Kidney epithelial cell (primary cell): ENCODE data around the gene OBSCN. TPM values are rescaled to one million over a fixed set of nuclear protein-coding genes. Genes with fewer than 3 reads are reported as not detected.

Source experiments
- DNase-seq: peaks from one replicate; pipeline ENCODE4 v3.0.0-alpha.2; 2010; ENCODE audit warnings: low read depth
- H3K27me3 ChIP-seq: 2 replicates; pipeline ENCODE4 v1.6.0; 2011; ENCODE audit warnings: low read length; ENCODE audit not compliant: control insufficient read depth, insufficient read depth
- H3K36me3 ChIP-seq: 2 replicates; pipeline ENCODE4 v1.5.1; 2011; ENCODE audit warnings: low read length; ENCODE audit not compliant: control insufficient read depth, insufficient read depth
- H3K4me3 ChIP-seq: 2 replicates; pipeline ENCODE4 v1.5.1; 2011; ENCODE audit warnings: low read depth, mild to moderate bottlenecking, control low read depth, low read length
- total RNA-seq: library from RNA; depleted of rRNA; stranded (reverse); fragments of >200 nt; gene quantifications from 2 replicates; pipeline ENCODE4 v1.2.3, GENCODE V29; 2015
- TF ChIP-seq, protein P1 (sequence below): IDR thresholded peaks from 2 replicates; pipeline ENCODE4 v1.5.1; 2011; ENCODE audit warnings: mild to moderate bottlenecking, moderate library complexity, low read length, control low read depth, inconsistent platforms; ENCODE audit not compliant: insufficient read depth, poor library complexity, severe bottlenecking

The OBSCN gene
- total RNA-seq, 1 donor from 2014 or later = 13.5 TPM

DNA sequence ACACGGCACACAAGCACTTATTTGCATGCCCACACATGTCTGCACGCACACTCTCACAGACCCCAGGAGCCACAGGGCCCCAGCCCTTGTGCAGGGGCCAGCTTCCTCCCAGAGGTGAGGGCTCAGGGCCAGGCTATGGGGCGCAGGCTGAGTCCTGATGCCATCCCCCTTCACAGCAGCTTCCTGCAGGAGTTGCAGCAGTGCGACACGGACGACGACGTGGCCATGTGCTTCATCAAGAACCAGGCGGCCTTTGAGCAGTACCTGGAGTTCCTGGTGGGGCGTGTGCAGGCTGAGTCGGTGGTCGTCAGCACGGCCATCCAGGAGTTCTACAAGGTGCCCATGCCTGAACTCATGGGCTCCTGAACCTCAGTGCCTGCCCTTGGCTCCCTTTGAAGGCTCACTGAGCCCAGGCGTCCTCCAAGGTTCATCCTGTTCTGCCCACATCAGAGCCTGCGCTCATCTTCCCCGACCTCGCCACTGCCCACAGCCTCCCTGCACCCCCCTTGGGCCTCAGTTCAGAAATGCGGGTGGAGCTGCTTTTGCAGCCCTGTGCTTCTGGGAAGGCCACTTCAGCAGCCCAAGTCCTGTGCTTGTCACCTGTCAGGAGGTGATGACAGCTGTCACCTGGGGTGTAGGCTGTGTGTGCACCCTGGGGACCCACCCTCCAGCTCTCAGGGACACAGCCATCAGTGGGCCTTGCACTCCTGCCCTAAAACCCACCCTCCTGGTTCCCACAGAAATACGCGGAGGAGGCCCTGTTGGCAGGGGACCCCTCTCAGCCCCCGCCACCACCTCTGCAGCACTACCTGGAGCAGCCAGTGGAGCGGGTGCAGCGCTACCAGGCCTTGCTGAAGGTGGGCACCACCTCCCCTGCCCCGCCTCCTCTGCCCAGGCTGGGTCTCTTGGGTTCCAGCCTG is 132.2 kb downstream of the OBSCN start:
- Histone ChIP-seq H3K4me3 (no peak overlapping the region), H3K36me3 (no peaks in the 10 kb centered on the region), H3K27me3 (no peaks in the 10 kb centered on the region)
- TF ChIP-seq, protein P1, sequence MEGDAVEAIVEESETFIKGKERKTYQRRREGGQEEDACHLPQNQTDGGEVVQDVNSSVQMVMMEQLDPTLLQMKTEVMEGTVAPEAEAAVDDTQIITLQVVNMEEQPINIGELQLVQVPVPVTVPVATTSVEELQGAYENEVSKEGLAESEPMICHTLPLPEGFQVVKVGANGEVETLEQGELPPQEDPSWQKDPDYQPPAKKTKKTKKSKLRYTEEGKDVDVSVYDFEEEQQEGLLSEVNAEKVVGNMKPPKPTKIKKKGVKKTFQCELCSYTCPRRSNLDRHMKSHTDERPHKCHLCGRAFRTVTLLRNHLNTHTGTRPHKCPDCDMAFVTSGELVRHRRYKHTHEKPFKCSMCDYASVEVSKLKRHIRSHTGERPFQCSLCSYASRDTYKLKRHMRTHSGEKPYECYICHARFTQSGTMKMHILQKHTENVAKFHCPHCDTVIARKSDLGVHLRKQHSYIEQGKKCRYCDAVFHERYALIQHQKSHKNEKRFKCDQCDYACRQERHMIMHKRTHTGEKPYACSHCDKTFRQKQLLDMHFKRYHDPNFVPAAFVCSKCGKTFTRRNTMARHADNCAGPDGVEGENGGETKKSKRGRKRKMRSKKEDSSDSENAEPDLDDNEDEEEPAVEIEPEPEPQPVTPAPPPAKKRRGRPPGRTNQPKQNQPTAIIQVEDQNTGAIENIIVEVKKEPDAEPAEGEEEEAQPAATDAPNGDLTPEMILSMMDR = no peak
- no peak for DNase-seq

DNA sequence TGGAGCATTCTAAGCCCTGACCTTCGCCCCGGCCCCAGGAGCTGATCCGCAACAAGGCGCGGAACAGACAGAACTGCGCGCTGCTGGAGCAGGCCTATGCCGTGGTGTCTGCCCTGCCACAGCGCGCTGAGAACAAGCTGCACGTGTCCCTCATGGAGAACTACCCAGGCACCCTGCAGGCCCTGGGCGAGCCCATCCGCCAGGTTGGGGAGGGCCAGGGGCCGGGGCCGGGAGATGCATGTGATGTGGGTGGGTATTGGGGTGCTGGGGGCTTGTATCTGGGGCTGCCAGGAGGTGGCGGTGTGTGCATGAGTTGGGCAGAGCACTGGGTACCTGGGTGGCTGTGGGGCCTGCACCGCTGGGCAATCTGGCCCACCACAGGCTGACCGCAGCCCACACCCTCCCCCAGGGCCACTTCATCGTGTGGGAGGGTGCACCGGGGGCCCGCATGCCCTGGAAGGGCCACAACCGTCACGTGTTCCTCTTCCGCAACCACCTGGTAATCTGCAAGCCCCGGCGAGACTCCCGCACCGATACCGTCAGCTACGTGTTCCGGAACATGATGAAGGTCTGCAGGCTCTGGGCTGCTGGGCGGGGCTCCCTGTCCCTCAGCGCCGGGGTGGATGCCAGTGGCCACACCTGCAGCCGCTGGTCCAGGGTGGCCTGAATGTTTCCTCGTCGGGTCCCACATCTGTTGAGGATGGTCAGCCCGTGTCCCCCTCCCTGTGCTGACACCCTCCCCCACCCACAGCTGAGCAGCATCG is 133.0 kb downstream of the OBSCN start:
- H3K36me3 ChIP-seq = no peaks in the 10 kb centered on the region
- TF ChIP-seq, protein P1 = peak; percentile 16
- DNase-seq = no peak
- H3K27me3 ChIP-seq = no peaks in the 10 kb centered on the region
- H3K4me3 ChIP-seq = no peak overlapping the region

DNA sequence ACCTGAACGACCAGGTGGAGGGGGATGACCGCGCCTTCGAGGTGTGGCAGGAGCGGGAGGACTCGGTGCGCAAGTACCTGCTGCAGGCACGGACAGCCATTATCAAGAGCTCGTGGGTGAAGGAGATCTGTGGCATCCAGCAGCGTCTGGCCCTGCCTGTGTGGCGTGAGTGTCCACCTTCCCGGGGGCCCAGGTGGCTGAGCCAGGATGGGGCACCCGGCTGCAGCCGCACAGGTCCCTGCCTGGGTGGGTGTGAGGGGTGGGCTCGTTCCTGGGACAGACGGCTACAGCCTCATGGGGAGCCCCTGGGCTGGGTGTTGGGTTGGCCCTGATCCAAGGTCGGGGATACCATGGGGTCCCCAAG is 133.6 kb downstream of the OBSCN start:
- TF ChIP-seq, protein P1 = no peak
- Histone ChIP-seq H3K4me3 (no peak overlapping the region), H3K27me3 (peaks cover 2% of the 10 kb centered on the region), H3K36me3 (no peaks in the 10 kb centered on the region)
- DNase-seq = no peak

DNA sequence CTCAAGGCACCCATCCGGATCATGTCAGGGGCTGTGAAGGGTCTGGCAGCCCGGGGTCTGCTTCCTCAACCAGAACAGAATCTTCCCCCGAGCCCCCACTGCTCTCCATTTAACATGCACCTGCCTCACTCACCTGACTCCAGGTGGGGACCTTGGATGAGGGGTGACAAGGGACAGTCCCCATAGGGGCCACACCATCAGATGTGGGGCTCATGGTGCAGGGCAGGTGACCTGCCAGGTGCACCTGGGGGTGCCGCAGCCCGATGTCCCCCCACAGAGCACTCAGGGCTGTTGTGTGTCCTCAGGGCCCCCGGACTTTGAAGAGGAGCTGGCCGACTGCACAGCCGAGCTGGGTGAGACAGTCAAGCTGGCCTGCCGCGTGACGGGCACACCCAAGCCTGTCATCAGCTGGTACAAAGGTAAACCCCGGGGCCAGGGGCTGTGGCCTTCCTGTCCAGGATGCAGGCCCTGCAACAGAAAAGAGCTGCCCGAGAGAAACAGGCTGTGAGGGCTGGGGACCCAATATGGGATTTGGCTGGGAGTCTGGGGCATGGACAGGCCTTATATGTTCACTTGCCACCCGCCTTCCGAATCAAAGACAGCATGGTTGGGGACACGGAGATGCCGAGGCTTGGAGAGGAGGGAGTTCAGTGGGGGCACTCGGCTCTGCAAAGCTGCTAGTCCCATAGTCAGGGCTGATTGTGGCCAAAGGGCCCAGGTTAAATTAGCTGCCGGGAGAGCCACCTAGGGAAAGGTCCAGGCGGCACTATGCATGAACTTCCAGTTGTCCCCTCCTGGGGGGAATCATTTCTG is 134.2 kb downstream of the OBSCN start:
- H3K27me3 ChIP-seq = peaks cover 7% of the 10 kb centered on the region
- TF ChIP-seq, protein P1 = no peak
- no peak overlapping the region for H3K4me3 ChIP-seq
- H3K36me3 ChIP-seq = no peaks in the 10 kb centered on the region
- DNase-seq = no peak

DNA sequence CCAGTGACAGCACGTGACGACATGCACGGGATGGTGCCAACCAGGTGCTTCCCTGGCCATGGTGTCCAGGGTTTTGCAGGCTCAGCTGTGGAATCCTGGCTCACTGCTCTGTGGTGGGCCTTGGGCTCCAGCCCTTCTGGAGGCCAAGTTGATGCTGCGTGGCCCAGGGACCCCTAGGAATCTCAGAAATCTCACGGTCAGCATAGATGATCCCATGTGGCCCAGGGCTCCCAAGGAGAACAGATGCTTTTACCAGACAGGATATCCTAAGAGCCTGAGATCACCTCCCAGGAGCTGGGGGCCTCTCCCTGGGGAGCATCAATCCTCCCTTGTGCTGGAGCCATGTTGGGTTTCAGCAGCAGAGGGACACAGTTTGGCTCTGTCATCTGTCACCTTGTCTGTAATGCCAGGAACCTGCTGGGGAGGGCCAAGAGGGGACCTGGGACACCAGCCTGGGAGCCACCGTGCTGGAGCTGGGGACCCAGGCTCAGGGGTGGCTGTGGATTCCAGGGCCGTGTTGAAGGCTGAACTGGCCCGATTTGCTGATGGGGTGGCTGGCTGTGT is 134.9 kb downstream of the OBSCN start:
- no peaks in the 10 kb centered on the region for H3K36me3 ChIP-seq
- no peak overlapping the region for H3K4me3 ChIP-seq
- peaks cover 10% of the 10 kb centered on the region for H3K27me3 ChIP-seq
- no peak for DNase-seq
- TF ChIP-seq, protein P1 = no peak
